RWPE2 (cell line): ENCODE results near the gene EIF4E3.
A peak's percentile ranks its signal among the peaks of the same experiment; 100 is the strongest.

ENCODE experiments used
- ATAC-seq: fragments of 200-7000 bp; cut with Tn5 transposase; 3 replicates; pipeline ENCODE4 v1.9.1; 2021; ENCODE audit warnings: low read depth
- DNase-seq: peaks from one replicate; pipeline ENCODE4 v3.0.0-alpha.2; 2020; ENCODE audit warnings: low spot score
- H3K27ac ChIP-seq: fragments of 450-650 bp; 2 replicates; pipeline ENCODE4 v1.5.1; 2017; ENCODE audit warnings: mild to moderate bottlenecking; ENCODE audit not compliant: poor library complexity, severe bottlenecking
- H3K27me3 ChIP-seq: fragments of 250-450 bp; sonication (Bioruptor Pico); 2 replicates; pipeline ENCODE4 v1.5.1; 2021; ENCODE audit warnings: mild to moderate bottlenecking, moderate library complexity; ENCODE audit not compliant: insufficient read depth, poor library complexity, severe bottlenecking
- H3K36me3 ChIP-seq: fragments of 250-450 bp; sonication (Bioruptor Pico); 2 replicates; pipeline ENCODE4 v1.5.1; 2020; ENCODE audit warnings: low read depth, mild to moderate bottlenecking, moderate library complexity
- H3K4me1 ChIP-seq: fragments of 250-450 bp; sonication (Bioruptor Pico); 2 replicates; pipeline ENCODE4 v1.5.1; 2021; ENCODE audit warnings: mild to moderate bottlenecking, moderate library complexity; ENCODE audit not compliant: insufficient read depth, poor library complexity, severe bottlenecking
- H3K4me3 ChIP-seq: fragments of 250-450 bp; sonication (Bioruptor Pico); 2 replicates; pipeline ENCODE4 v1.5.1; 2021; ENCODE audit warnings: mild to moderate bottlenecking, moderate library complexity; ENCODE audit not compliant: severe bottlenecking
- H3K9me3 ChIP-seq: fragments of 250-450 bp; sonication (Bioruptor Pico); 2 replicates; pipeline ENCODE4 v1.5.1; 2021; ENCODE audit warnings: mild to moderate bottlenecking, moderate library complexity; ENCODE audit not compliant: severe bottlenecking
- TF ChIP-seq, protein P1 (sequence below): fragments of 450-650 bp; IDR thresholded peaks from one replicate; pipeline ENCODE4 v1.5.1; 2017; ENCODE audit warnings: mild to moderate bottlenecking, moderate library complexity; ENCODE audit not compliant: poor library complexity, severe bottlenecking

The EIF4E3 gene

DNA sequence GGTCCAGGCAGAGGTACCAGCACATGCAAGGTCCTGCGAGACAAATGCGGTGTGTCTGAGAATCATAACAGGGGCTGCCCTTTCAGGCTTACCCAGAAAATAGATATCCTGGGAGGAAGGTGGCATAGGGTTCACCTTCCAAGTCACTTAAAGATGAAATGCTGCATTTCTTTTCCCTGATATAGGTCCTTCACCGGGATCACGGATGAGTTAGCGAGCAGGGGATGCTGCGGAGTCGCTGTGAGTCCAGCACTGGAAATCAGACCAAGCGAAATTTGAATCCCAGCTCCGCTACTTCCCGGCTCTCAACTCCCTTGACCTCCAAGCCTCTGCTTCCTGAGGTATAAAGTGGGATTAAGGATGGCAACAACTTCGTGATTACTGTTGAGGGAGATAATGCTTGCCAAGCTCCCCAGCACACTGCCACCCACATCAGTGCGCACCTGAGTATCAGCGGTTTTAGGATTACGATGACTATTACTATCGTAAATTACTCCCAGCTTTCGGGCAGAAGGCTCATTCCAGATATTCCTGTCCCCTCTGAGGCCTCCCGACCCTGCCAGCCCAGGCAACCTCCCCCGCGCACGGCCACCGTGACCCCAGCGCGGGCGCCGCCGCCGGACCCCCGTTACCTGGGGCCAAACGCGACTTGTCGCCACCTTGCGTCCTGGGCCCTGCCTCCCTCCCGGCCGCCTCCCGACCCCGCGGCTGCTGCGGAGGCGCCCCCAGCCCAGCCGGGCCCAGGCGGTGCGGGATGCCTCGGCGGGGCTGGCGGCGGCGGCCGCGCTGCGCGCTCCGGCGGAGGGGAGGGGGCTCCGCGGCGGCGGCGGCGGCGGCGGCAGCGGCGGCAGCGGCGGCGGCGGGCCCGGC is 27.9 kb upstream of the EIF4E3 start:
- no peak for ATAC-seq
- Histone ChIP-seq H3K27me3 (peaks cover 10% of the 10 kb centered on the region), H3K27ac (no peak overlapping the region), H3K36me3 (no peaks in the 10 kb centered on the region), H3K9me3 (no peaks in the 10 kb centered on the region), H3K4me3 (peak overlapping the region; percentile 76), H3K4me1 (no peaks in the 10 kb centered on the region)
- DNase-seq, result no peak
- TF ChIP-seq, protein P1, sequence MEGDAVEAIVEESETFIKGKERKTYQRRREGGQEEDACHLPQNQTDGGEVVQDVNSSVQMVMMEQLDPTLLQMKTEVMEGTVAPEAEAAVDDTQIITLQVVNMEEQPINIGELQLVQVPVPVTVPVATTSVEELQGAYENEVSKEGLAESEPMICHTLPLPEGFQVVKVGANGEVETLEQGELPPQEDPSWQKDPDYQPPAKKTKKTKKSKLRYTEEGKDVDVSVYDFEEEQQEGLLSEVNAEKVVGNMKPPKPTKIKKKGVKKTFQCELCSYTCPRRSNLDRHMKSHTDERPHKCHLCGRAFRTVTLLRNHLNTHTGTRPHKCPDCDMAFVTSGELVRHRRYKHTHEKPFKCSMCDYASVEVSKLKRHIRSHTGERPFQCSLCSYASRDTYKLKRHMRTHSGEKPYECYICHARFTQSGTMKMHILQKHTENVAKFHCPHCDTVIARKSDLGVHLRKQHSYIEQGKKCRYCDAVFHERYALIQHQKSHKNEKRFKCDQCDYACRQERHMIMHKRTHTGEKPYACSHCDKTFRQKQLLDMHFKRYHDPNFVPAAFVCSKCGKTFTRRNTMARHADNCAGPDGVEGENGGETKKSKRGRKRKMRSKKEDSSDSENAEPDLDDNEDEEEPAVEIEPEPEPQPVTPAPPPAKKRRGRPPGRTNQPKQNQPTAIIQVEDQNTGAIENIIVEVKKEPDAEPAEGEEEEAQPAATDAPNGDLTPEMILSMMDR, result no peak

DNA sequence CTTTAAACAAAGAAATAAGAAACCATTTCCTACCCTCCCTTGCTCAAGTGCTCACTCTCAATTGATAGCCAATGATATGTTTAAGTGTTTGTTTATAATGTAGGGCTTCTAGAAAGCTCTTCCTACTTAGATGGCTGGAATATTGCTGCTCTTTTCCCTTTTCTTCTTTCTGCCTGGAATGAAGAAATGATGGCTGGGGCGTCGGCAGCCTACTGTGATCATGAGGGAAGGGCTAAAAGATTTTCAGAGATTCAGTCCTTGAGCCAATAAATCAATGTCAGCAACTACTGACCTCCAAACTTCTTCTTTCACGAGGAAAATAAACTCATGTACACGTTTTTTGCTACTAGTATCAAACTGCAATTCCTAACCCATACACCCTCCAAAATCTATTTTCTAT is 26.4 kb upstream of the EIF4E3 start:
- Histone ChIP-seq H3K4me3 (no peak overlapping the region), H3K36me3 (no peaks in the 10 kb centered on the region), H3K27me3 (peaks cover 10% of the 10 kb centered on the region), H3K27ac (no peak overlapping the region), H3K9me3 (no peaks in the 10 kb centered on the region), H3K4me1 (no peaks in the 10 kb centered on the region)
- DNase-seq, result no peak
- TF ChIP-seq, protein P1, result no peak
- no peak for ATAC-seq

DNA sequence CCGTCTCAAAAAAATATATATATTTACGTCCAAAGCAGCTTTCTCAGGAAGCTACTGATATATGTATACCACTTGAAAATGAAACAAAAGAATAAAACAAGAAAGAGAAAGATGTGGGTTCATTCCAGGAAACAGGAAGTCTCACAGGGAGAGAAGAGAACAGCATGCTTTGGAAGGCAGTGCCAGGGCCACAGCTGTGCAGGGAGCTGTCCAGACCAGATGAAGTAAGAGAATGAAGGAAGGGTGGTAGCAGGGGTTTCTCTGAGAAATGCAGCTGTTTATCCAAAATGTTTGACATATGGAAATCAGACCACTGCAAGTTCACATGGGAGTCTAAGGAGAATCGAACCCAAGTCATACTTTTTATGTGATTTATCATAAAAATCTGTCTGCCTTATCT is 19.5 kb upstream of the EIF4E3 start:
- TF ChIP-seq, protein P1, result no peak
- DNase-seq, result no peak
- Histone ChIP-seq H3K4me1 (no peaks in the 10 kb centered on the region), H3K27ac (no peak overlapping the region), H3K9me3 (peaks cover 2% of the 10 kb centered on the region), H3K36me3 (no peaks in the 10 kb centered on the region), H3K4me3 (no peak overlapping the region), H3K27me3 (no peaks in the 10 kb centered on the region)
- no peak for ATAC-seq

DNA sequence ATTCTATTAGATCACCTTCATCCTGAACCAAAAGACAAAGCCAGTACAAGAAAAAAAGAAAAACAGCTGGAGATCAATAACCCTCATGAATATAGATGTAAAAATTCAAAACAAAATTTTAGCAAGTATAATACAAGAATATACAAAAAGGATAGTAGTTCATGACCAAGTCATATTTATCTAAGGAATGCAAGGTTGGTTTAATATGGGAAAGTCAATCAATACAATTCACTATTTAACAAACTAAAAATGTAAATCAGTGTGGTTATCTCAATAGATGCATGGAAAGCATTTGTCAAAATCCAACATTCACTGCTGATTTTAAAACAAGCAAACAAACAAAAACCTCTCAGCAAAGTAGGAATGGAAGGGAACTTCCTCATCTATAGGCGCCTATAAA is 17.4 kb upstream of the EIF4E3 start:
- H3K27me3 ChIP-seq, result no peaks in the 10 kb centered on the region
- no peak overlapping the region for H3K27ac ChIP-seq
- no peaks in the 10 kb centered on the region for H3K4me1 ChIP-seq
- ATAC-seq (no peak), DNase-seq (no peak)
- H3K9me3 ChIP-seq, result peaks cover 2% of the 10 kb centered on the region
- H3K36me3 ChIP-seq, result no peaks in the 10 kb centered on the region
- TF ChIP-seq, protein P1, result no peak
- no peak overlapping the region for H3K4me3 ChIP-seq

DNA sequence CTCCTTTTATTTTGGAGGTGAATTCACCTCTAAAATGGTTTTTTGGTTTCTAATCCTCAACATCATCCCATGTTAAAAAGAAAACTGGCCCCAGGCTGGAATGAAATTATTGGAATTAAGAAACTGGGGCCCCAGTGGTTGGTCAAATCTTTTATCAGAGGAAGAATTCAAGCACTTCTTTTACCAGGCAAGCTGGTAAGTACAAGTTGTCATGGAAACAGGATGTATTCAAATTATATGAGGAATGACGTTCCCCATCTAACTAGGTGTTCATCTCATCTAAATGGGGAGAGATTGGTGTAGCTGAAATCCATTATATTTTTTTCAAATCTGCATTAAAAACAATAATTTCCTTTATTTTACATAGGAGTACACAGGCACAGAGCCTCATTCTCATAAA is 9.7 kb upstream of the EIF4E3 start:
- ATAC-seq, result no peak
- Histone ChIP-seq H3K36me3 (no peaks in the 10 kb centered on the region), H3K4me3 (no peak overlapping the region), H3K9me3 (no peaks in the 10 kb centered on the region), H3K27ac (no peak overlapping the region), H3K27me3 (no peaks in the 10 kb centered on the region), H3K4me1 (no peaks in the 10 kb centered on the region)
- no peak for DNase-seq
- TF ChIP-seq, protein P1, result no peak
